IPS-15b (cell line): ENCODE data around the gene THOC6.
"Not testable (repeated sequence)": the region's sequence is repeated elsewhere in the genome, so short reads cannot be mapped to it uniquely, and the experiment has no call there.

Source experiments
- H3K27me3 ChIP-seq: one replicate; pipeline ENCODE4 v1.6.1; 2013; ENCODE audit warnings: low read length; ENCODE audit not compliant: control insufficient read depth, insufficient read depth
- H3K36me3 ChIP-seq: one replicate; pipeline ENCODE4 v1.6.1; 2013; ENCODE audit warnings: low read length; ENCODE audit not compliant: control insufficient read depth, insufficient read depth
- H3K4me1 ChIP-seq: one replicate; pipeline ENCODE4 v1.6.1; 2013; ENCODE audit warnings: mild to moderate bottlenecking, low read length; ENCODE audit not compliant: control insufficient read depth, insufficient read depth
- H3K4me3 ChIP-seq: one replicate; pipeline ENCODE4 v1.5.1; 2013; ENCODE audit warnings: low read depth, low read length
- H3K9ac ChIP-seq: one replicate; pipeline ENCODE4 v1.6.1; 2013; ENCODE audit warnings: low read depth, mild to moderate bottlenecking, low read length
- H3K9me3 ChIP-seq: one replicate; pipeline ENCODE4 v1.6.1; 2013; ENCODE audit warnings: mild to moderate bottlenecking, low read length; ENCODE audit not compliant: control insufficient read depth, insufficient read depth

THOC6 gene

DNA sequence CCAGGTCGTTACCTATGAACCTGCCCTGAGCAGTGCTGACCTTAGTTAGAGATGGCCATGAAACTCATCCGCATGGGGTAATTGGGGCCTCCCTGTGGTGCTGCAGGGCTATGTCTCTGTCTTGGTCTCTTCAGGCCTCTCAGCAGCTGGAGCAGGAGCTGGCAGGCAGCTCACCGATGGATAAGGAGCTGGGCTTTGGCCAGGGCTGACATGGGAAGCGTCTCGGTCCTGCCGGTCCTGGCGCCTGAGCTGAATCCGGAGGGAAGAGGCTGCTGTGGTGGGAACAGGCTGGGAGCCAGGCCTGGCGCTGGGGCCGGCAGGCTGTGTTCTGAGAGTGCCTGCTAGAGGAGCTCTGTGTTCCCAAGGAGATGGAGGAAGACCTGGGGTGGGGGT, 51.7 kb downstream of the THOC6 start:
- H3K9me3 ChIP-seq: no peaks in the 10 kb centered on the region
- peaks cover 8% of the 10 kb centered on the region for H3K4me1 ChIP-seq
- H3K9ac ChIP-seq: no peak overlapping the region
- no peak overlapping the region for H3K4me3 ChIP-seq
- H3K27me3 ChIP-seq: no peaks in the 10 kb centered on the region
- no peaks in the 10 kb centered on the region for H3K36me3 ChIP-seq

- H3K27me3 ChIP-seq, H3K4me3 ChIP-seq, H3K9ac ChIP-seq, H3K4me1 ChIP-seq, H3K36me3 ChIP-seq, H3K9me3 ChIP-seq: not testable (repeated sequence)
Observed at GRCh38 chr16:3075946-3076345, 52.1 kb downstream of the THOC6 start.

DNA sequence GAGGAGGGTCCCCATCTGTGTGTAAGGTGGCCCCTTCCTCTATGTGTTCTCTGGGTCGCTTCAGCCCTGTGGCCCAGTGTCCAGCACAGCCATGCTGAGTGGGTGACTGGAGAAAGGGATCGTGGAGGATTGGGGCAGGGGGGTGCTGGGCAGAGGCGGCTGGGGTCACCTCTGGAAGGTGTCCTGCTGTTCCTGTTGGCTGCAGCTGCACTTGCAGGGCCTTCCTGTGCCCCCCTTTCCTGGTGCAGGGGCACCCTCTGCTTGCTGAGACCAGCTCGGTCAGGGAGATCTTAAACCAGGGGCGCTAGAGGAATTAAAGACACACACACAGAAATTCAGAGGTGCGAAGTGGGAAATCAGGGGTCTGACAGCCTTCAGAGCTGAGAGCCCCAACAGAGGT, 52.7 kb downstream of the THOC6 start:
- H3K9ac ChIP-seq: no peak overlapping the region
- H3K4me1 ChIP-seq: peaks cover 8% of the 10 kb centered on the region
- H3K27me3 ChIP-seq: no peaks in the 10 kb centered on the region
- no peak overlapping the region for H3K4me3 ChIP-seq
- no peaks in the 10 kb centered on the region for H3K36me3 ChIP-seq
- no peaks in the 10 kb centered on the region for H3K9me3 ChIP-seq
